Transverse colon (tissue), 4 donors: ENCODE data around the gene HDAC1. TPM values are rescaled to one million over a fixed set of nuclear protein-coding genes. Genes with fewer than 3 reads are reported as not detected.
A peak's percentile ranks its signal among the peaks of the same experiment; 100 is the strongest.

Experiments
- DNase-seq: peaks from one replicate; pipeline ENCODE4 v3.0.0-alpha.2; 2019
- H3K27ac ChIP-seq, 4 donors: fragments of 200-600 bp; sonication (generic); 2 replicates each; pipeline ENCODE4 v1.5.1; 2016 to 2018; ENCODE audit warnings: inconsistent platforms in 4 of 4
- H3K27me3 ChIP-seq: fragments of 200-600 bp; sonication (generic); 2 replicates; pipeline ENCODE4 v1.5.1; 2017; ENCODE audit warnings: inconsistent platforms
- H3K36me3 ChIP-seq, 4 donors: fragments of 200-600 bp; sonication (generic); 2 replicates each; pipeline ENCODE4 v1.5.1; 2017 to 2019; ENCODE audit warnings: inconsistent platforms in 4 of 4
- H3K4me1 ChIP-seq, 4 donors: fragments of 200-600 bp; sonication (generic); 2 replicates each; pipeline ENCODE4 v1.5.1; 2017 to 2020; ENCODE audit warnings: inconsistent platforms in 4 of 4
- H3K4me3 ChIP-seq, 4 donors: fragments of 200-600 bp; sonication (generic); 1 replicate in 1 of 4; 2 replicates in 3 of 4; pipeline versions ENCODE4 v1.5.1 to v1.6.1; 2017 to 2019; ENCODE audit warnings: inconsistent platforms in 4 of 4
- H3K9me3 ChIP-seq, 2 donors: fragments of 200-600 bp; sonication (generic); 2 replicates each; pipeline ENCODE4 v1.5.1; 2017 to 2019; ENCODE audit warnings: inconsistent platforms in 2 of 2
- CTCF ChIP-seq, 5 experiments: fragments of 200-600 bp in 3 of 5; fragments of 450-650 bp in 2 of 5; sonication (generic) in 3 of 5; IDR thresholded peaks; 1 replicate in 2 of 5; 2 replicates in 3 of 5; pipeline ENCODE4 v1.5.1; 2016 to 2017; ENCODE audit warnings: antibody characterized with exemption in 5 of 5, inconsistent platforms in 3 of 5, mild to moderate bottlenecking in 2 of 5, moderate library complexity in 1 of 5
- EP300 ChIP-seq: sonication (generic); formaldehyde crosslinking; IDR thresholded peaks from one replicate; pipeline ENCODE4 v1.6.1; 2017; ENCODE audit warnings: antibody characterized with exemption, low read depth
- POLR2A ChIP-seq: fragments of 450-650 bp; IDR thresholded peaks from one replicate; pipeline ENCODE4 v1.6.1; 2016; ENCODE audit warnings: antibody characterized with exemption, mild to moderate bottlenecking, moderate library complexity
- POLR2AphosphoS5 ChIP-seq, 3 donors: sonication (generic); formaldehyde crosslinking; IDR thresholded peaks; one replicate each; pipeline ENCODE4 v1.6.1; 2016; ENCODE audit warnings: antibody characterized with exemption in 3 of 3
- WGBS, 2 donors: methylation state at CpG; one replicate each; pipeline ENCODE4 v1.1.5; 2018; ENCODE audit warnings: low coverage in 1 of 2; 5-methylcytosine and 5-hydroxymethylcytosine counted together
- in situ Hi-C, 4 donors: fragments of 200-750 bp; cut with MboI; loops; one replicate each; pipeline versions ENCODE4 v1.15.0 to v1.15.1; 2017; ENCODE audit warnings: low sequenced_read_pairs in 3 of 4, low pct_ligation_motif_present in 1 of 4, low pct_unique_long_range_greater_than_20kb in 1 of 4
- intact Hi-C: fragments of 100-400 bp; cut with DNase I; formaldehyde crosslinking; loops from one replicate; pipeline ENCODE4 v1.15.1; 2023; ENCODE audit warnings: low total_unique reads
- total RNA-seq, 4 donors: library from RNA; depleted of rRNA; stranded (reverse); fragments of >200 nt; gene quantifications; one replicate each; pipeline ENCODE4 v1.1.0, GENCODE V29; 2016

Gene HDAC1
- total RNA-seq, 4 donors from 2014 or later: 85.2 to 218 (median 174) TPM

- WGBS, 2 donors: 63% methylated on average over 1 of the region's 1 CpG; no CpG with 5 or more reads in 1 of the 2 donors
- in situ Hi-C loops (no loop called here), intact Hi-C loops (no loop called here)
- TF ChIP-seq POLR2AphosphoS5 (IDR thresholded peaks at IDR 0.05): no peak
- TF ChIP-seq POLR2A: no peak
- no peak for TF ChIP-seq CTCF (IDR thresholded peaks at IDR 0.05)
- TF ChIP-seq EP300: no peak
- no peak for DNase-seq
- H3K36me3 ChIP-seq: peaks cover 0 to 18% (median 5%) of the 10 kb centered on the region in 4 donors
- H3K9me3 ChIP-seq: no peaks in the 10 kb centered on the region
- peak overlapping the region in 1 of 4 donors; percentile 76 for H3K27ac ChIP-seq
- H3K4me1 ChIP-seq: peaks cover 4 to 53% (median 24%) of the 10 kb centered on the region in 4 donors
- H3K27me3 ChIP-seq: no peaks in the 10 kb centered on the region
- H3K4me3 ChIP-seq: no peak overlapping the region
Observed at GRCh38 chr1:32309960-32310359, 18.1 kb downstream of the HDAC1 start.

GRCh38 chr1:32311709-32312393 lies 20.0 kb downstream of the HDAC1 start:
- no peak overlapping the region for H3K27ac ChIP-seq
- intact Hi-C loops (no loop called here), in situ Hi-C loops (no loop called here)
- no peaks in the 10 kb centered on the region for H3K9me3 ChIP-seq
- no peaks in the 10 kb centered on the region for H3K27me3 ChIP-seq
- DNase-seq: no peak
- H3K36me3 ChIP-seq: peaks cover 0 to 3% (median 0%) of the 10 kb centered on the region in 4 donors
- peaks cover 4 to 68% (median 29%) of the 10 kb centered on the region in 4 donors for H3K4me1 ChIP-seq
- no peak overlapping the region for H3K4me3 ChIP-seq
- WGBS, 2 donors: 42 to 60% methylated on average over 2 of the region's 2 CpGs
- TF ChIP-seq CTCF (IDR thresholded peaks at IDR 0.05) (no peak), POLR2AphosphoS5 (IDR thresholded peaks at IDR 0.05) (no peak), EP300 (no peak), POLR2A (no peak)

- H3K27me3 ChIP-seq: no peaks in the 10 kb centered on the region
- peak overlapping the region; percentile 65 to 84 (median 80) for H3K27ac ChIP-seq
- 52 to 64% methylated on average over 3 of the region's 3 CpGs for whole genome bisulfite sequencing, 2 donors
- intact Hi-C loops (no loop called here), in situ Hi-C loops (no loop called here)
- no peak overlapping the region for H3K4me3 ChIP-seq
- DNase-seq: no peak
- H3K9me3 ChIP-seq: no peaks in the 10 kb centered on the region
- H3K4me1 ChIP-seq: peaks cover 7 to 52% (median 21%) of the 10 kb centered on the region in 4 donors
- TF ChIP-seq POLR2AphosphoS5 (IDR thresholded peaks at IDR 0.05) (no peak), POLR2A (no peak), CTCF (IDR thresholded peaks at IDR 0.05) (no peak), EP300 (no peak)
- H3K36me3 ChIP-seq: peaks cover 0 to 23% (median 6%) of the 10 kb centered on the region in 4 donors
Observed at GRCh38 chr1:32316903-32317277, 25.0 kb downstream of the HDAC1 start.

- Histone ChIP-seq H3K9me3 (no peaks in the 10 kb centered on the region), H3K27me3 (no peaks in the 10 kb centered on the region), H3K4me1 (peaks cover 11 to 64% (median 34%) of the 10 kb centered on the region in 4 donors), H3K4me3 (no peak overlapping the region), H3K27ac (peak overlapping the region in 1 of 4 donors; percentile 88), H3K36me3 (peaks cover 0 to 23% (median 6%) of the 10 kb centered on the region in 4 donors)
- 94 to 95% methylated on average over 7 to 10 of the region's 10 CpGs for WGBS, 2 donors
- in situ Hi-C loops: no loop called here
- no peak for DNase-seq
- TF ChIP-seq EP300: no peak
- no peak for TF ChIP-seq CTCF (IDR thresholded peaks at IDR 0.05)
- TF ChIP-seq POLR2A: no peak
- TF ChIP-seq POLR2AphosphoS5 (IDR thresholded peaks at IDR 0.05): no peak
- intact Hi-C loops: no loop called here
Observed at GRCh38 chr1:32318127-32318869, 26.4 kb downstream of the HDAC1 start.
